GM12873 (cell line): Measurements from ENCODE around the gene FEZF2.

ENCODE experiments used
- TF ChIP-seq, protein P1 (sequence below): IDR thresholded peaks from 2 replicates; pipeline ENCODE4 v1.5.1; 2012; ENCODE audit warnings: low read depth, mild to moderate bottlenecking, moderate library complexity, low read length, control low read depth; ENCODE audit not compliant: insufficient read depth; ENCODE audit errors: missing control alignments

Gene FEZF2

DNA sequence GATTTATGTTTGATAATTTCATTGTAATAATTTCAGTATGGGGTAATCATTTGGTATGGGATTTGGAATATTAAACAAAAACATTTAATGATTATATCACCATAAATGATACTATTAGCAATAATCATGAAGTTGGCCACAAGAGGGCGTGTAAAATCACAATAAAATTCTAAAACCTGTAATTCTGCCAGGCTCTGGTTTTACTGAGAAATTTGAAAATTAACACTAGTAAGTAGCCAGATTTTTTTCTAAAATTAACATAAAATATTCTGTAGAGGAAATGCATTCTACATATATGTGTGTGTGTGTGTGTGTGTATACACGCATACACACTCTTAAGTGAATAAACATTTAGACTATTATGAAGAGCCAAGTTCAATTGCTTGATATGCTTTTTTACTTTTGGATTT is 40.5 kb downstream of the FEZF2 start:
- TF ChIP-seq, protein P1, sequence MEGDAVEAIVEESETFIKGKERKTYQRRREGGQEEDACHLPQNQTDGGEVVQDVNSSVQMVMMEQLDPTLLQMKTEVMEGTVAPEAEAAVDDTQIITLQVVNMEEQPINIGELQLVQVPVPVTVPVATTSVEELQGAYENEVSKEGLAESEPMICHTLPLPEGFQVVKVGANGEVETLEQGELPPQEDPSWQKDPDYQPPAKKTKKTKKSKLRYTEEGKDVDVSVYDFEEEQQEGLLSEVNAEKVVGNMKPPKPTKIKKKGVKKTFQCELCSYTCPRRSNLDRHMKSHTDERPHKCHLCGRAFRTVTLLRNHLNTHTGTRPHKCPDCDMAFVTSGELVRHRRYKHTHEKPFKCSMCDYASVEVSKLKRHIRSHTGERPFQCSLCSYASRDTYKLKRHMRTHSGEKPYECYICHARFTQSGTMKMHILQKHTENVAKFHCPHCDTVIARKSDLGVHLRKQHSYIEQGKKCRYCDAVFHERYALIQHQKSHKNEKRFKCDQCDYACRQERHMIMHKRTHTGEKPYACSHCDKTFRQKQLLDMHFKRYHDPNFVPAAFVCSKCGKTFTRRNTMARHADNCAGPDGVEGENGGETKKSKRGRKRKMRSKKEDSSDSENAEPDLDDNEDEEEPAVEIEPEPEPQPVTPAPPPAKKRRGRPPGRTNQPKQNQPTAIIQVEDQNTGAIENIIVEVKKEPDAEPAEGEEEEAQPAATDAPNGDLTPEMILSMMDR, result no peak

DNA sequence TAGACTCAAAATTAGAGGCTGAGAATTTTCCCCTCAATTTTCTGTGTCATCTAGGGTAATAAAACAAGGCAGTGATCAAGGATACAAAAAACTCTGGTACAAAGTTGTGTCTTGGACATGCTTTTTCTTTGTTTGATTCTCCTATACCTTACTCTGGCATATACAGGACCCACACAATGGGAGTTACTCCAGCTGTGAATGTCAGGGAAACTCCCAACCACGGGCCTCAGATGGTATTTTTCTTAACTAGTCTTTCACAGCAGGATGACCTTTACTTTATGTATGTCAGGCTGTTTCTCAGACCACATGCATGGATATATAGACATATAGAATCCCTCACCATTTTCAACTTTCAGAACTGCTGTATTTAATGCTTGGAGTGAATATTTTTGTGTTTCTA is 41.3 kb downstream of the FEZF2 start:
- TF ChIP-seq, protein P1, result no peak

DNA sequence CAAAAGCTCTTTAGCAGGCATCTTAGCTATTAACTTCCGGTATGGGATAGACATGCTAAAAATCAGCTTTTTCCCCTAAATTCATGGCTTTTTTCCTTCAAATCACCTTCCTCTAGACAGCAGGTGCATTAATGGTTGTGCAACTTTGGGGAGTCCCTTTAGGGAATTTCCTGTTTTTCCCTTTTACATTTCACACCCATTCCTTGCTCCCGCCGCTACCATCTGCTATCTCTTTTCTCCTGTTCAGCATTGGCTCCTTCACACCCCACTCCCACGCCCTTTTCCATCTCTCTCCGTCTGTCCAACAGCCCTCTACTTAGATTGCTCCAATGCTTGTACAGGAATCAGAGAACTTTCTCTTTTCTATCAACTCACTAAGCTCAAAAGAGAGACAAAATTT is 43.4 kb downstream of the FEZF2 start:
- TF ChIP-seq, protein P1, result no peak

DNA sequence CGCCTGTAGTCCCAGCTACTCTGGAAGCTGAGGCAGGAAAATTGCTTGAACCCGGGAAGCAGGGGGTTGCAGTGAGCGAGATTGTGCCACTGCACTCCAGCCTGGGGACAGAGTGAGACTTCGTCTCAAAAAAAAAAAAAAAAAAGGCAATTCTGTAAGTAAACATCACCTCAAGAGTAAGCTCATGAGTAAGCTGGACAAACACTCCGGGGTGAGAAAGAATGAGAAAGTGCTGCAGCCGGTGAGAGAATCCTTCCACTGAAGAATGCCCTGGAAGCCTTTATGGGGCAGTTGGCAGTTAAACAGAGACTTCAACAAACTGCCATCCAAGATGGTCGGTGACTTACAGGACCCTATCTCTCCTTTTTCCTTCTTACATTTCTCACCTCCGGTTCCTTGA is 47.5 kb downstream of the FEZF2 start:
- TF ChIP-seq, protein P1, result no peak

DNA sequence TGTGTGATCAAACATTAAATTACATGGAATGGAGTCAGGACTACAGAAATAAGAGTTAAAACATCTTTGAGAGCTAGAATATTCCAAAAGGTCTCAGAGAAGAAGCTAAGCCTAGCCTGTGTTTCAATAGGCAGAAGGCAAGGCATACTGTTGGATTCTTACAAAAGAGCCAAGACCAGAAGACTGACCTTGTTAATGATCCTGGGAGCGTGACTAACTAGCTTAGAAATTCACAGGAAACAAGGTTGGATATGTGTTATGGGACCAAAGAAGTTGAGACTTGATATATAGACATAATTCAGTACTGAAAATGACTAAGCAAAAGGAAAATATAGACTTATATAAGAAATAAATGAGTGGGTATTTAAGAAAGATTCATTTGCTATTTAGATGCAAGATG is 50.1 kb downstream of the FEZF2 start:
- TF ChIP-seq, protein P1, result no peak
